Muscle of arm (tissue), 14 donors: Measurements from ENCODE around the gene SRSF4. TPM values are rescaled to one million over a fixed set of nuclear protein-coding genes. Genes with fewer than 3 reads are reported as not detected.
"Not testable (repeated sequence)": the region's sequence is repeated elsewhere in the genome, so short reads cannot be mapped to it uniquely, and the experiment has no call there.

ENCODE experiments used
- DNase-seq: peaks from one replicate; pipeline ENCODE4 v3.0.0-alpha.2; 2013
- long read RNA-seq, 11 donors: transcript quantifications; one replicate each; lab custom pipeline, GENCODE V29; 2026
- polyA plus RNA-seq, 12 donors: library from polyadenylated mRNA; unstranded; fragments of 120-200 nt; gene quantifications; one replicate each; pipeline ENCODE4 v1.2.1, GENCODE V29; 2013; ENCODE audit not compliant: insufficient read length in 12 of 12

The SRSF4 gene
- polyA plus RNA-seq = 100 to 1,000 TPM in 2 of 12 donors, 10 to 100 TPM in 10; 50.8 to 138 (median 63.4) TPM
- long read RNA-seq, donor 1, transcript SRSF4-201 (6 exons, 2,387 nt) = major isoform, 44 of 57 reads
- long read RNA-seq, donor 1, partial matches to known transcripts = 9 of 57 reads
- long read RNA-seq, donor 1, other reads (novel, unspliced or antisense) = 0 of 57 reads
- long read RNA-seq, donor 2, transcript SRSF4-201 (6 exons, 2,387 nt) = major isoform, 18 of 19 reads
- long read RNA-seq, donor 2, partial matches to known transcripts = 0 of 19 reads
- long read RNA-seq, donor 2, other reads (novel, unspliced or antisense) = 0 of 19 reads
- long read RNA-seq, donor 3, transcript SRSF4-201 (6 exons, 2,387 nt) = major isoform, 10 of 29 reads
- long read RNA-seq, donor 3, partial matches to known transcripts = 19 of 29 reads
- long read RNA-seq, donor 3, other reads (novel, unspliced or antisense) = 0 of 29 reads
- long read RNA-seq, donor 4, transcript SRSF4-201 (6 exons, 2,387 nt) = major isoform, 10 of 10 reads
- long read RNA-seq, donor 4, partial matches to known transcripts = 0 of 10 reads
- long read RNA-seq, donor 4, other reads (novel, unspliced or antisense) = 0 of 10 reads
- long read RNA-seq, donor 5, transcript SRSF4-201 (6 exons, 2,387 nt) = major isoform, 41 of 41 reads
- long read RNA-seq, donor 5, partial matches to known transcripts = 0 of 41 reads
- long read RNA-seq, donor 5, other reads (novel, unspliced or antisense) = 0 of 41 reads
- long read RNA-seq, donor 6, transcript SRSF4-201 (6 exons, 2,387 nt) = major isoform, 12 of 31 reads
- long read RNA-seq, donor 6, partial matches to known transcripts = 19 of 31 reads
- long read RNA-seq, donor 6, other reads (novel, unspliced or antisense) = 0 of 31 reads
- long read RNA-seq, donor 7, transcript SRSF4-201 (6 exons, 2,387 nt) = major isoform, 11 of 11 reads
- long read RNA-seq, donor 7, partial matches to known transcripts = 0 of 11 reads
- long read RNA-seq, donor 7, other reads (novel, unspliced or antisense) = 0 of 11 reads
- long read RNA-seq, donor 8, transcript SRSF4-201 (6 exons, 2,387 nt) = major isoform, 27 of 29 reads
- long read RNA-seq, donor 8, partial matches to known transcripts = 0 of 29 reads
- long read RNA-seq, donor 8, other reads (novel, unspliced or antisense) = 0 of 29 reads
- long read RNA-seq, donor 9, transcript SRSF4-201 (6 exons, 2,387 nt) = major isoform, 15 of 17 reads
- long read RNA-seq, donor 9, partial matches to known transcripts = 0 of 17 reads
- long read RNA-seq, donor 9, other reads (novel, unspliced or antisense) = 0 of 17 reads
- long read RNA-seq, donor 10, transcript SRSF4-201 (6 exons, 2,387 nt) = major isoform, 28 of 28 reads
- long read RNA-seq, donor 10, partial matches to known transcripts = 0 of 28 reads
- long read RNA-seq, donor 10, other reads (novel, unspliced or antisense) = 0 of 28 reads
- long read RNA-seq, donor 11, transcript SRSF4-201 (6 exons, 2,387 nt) = major isoform, 24 of 26 reads
- long read RNA-seq, donor 11, partial matches to known transcripts = 0 of 26 reads
- long read RNA-seq, donor 11, other reads (novel, unspliced or antisense) = 0 of 26 reads

DNA sequence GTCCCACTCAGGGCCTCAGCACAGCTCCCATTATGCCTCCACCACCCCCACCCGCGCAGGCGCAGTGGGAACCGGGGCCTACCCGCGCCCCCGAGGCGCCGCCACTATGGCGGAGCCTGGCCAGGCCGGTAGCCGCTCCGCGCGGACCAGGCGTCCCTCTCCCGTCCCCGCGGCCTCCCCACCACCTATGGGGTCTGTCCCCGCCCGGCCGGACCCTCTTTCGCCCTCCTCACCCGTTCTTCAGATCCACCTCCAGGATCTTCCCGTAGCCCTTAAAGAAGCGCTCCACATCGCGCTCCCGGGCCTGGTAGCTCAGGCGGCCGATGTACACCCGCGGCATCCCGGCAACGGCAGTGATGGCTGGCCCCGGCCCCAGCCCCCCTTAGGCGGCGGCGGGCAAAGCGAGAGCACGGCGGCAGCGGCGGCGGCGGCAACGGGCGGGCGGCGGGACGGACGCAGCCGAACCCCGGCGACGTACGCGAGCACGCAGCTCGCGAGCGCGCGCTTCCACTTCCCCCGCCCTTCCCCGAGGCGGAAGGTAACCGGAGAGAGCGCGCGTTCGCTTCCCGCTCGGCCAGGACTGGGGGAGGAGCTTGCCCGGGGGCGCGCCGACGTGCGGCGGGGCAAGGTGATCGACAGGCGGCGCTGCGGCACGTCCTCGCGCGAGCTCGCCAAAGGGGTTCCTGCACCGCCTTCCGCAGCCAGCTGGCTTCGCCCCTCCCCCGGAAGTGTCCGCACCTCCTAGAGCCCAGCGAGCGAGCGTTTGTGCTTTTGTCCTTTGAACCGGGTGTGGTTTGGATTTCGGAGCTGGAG lies at the start of gene SRSF4:
Gene SRSF4 (minus strand): TSS at position 488 of the 813 bp plus-strand sequence. CDS start 148 bp downstream, at position 340.
- DNase-seq = peak; percentile 99

DNA sequence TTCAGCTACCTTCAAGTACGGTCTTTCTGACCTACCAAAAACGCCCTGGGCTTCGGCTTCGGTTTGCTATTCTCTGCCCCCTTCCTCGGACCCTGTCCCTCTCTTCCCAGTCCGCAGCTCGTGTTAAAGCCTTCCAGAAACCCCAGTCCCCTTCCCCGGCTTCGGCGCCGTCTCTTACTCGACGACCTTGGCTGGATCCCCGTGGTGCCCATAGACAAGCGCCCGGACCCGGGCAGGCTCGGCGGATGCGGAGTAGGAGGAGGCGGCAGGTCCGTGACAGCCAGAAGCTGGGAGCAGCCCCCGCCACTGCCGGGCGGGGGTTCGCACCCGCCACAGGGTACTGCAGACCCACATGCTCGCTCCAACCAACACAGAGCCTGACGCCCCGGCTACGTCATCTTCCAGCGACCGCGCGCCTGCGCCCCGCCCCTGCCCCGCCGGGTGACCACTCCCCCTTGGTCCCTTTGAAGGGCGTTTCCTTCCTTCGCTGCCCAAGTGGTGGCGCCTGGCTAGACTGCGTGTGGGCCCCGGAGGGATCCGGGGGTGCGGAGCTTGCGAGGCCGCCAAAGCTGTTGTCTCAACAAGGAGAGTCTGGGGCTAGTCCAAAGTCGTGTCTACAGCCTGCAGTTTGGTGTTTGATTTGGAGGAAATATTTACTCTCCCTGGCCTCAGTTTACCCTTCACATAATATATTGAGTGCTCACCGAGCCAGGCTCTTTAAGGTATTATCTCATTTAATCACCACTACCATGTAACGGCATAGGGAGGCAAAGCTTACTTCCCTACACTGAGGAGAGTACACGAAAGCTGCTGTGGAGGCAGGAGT lies 49.1 kb upstream of the SRSF4 start, which contains the start of gene MECR:
Gene MECR (minus strand): TSS at position 382 of the 826 bp plus-strand sequence. CDS start 28 bp downstream, at position 354.
- peak; percentile 93 for DNase-seq

DNA sequence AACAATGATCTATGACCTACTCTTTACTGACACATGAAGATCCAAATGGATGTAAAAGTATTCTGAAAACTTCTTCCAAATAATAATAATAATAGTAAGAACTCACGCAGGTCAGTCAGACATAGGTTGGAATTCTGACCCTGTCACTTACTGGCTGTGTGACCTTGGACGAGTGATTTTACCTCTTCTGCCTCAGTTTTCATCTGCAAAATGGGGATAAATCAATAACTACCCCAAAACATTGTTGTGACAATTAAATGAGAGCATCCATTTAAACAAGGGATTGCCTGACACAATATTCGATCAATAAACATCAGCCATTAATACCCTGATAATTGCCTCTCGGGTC lies 48.5 kb upstream of the SRSF4 start:
- DNase-seq = no peak

DNA sequence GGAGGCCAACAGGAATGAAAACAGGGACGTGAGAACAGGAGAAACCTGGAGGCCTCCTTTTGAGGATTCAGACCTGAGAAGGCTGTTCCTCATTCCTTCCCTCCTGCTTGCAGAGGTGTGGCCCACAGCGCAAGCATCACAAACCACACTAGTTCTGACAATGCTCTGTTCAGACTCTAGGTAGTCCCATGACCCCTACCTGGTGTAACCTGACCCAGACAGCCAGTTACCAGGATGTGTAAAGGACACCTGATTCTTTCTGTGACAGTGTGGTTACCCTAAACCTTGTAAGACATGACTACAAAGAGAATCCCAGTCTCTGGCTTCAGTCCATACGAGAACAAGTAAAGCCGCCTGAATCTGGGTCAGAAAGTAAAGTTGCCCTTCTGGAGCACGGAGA lies 45.8 kb upstream of the SRSF4 start:
- no peak for DNase-seq

DNA sequence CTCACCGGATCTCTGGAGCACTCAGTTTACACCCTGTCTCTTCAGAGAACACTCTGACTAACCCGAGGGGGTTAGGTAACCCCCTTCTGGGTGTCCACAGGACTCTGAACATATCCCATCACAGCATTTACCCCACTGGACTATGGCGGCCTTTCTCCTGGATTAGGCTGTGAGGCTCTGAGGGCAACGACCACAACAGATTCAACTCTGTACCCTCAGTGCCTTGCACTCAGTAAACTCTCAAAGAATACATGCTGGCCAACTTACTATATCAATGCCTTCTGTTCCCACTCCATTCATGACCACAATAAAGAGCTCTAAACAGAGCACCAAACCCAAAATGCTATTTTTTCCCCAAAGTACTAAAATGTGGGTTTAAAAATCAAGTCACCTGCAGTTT lies 43.7 kb upstream of the SRSF4 start:
- DNase-seq = no peak

DNA sequence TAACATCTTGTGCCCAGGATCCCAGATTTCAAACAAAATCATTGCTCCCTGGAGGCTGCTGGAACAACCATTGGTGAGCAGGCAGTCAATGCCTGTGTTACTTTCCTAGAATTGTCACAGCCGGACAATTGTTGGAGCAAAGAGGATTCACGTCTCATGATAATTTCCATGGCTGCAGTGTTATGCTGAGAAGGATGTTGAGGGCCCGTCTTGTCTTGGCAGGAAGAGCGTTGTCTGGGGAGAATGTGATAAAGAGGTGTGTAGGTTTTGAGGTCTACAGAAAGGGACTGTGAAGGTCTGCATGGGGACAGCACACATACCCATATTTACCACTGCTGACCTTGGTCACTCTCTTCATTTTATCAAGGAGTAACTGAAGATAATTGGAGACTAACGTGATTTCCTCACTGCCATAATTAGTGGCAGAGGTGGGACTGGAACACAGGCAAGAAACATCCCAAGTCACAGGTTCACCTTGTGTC lies 42.7 kb upstream of the SRSF4 start:
- no peak for DNase-seq

DNA sequence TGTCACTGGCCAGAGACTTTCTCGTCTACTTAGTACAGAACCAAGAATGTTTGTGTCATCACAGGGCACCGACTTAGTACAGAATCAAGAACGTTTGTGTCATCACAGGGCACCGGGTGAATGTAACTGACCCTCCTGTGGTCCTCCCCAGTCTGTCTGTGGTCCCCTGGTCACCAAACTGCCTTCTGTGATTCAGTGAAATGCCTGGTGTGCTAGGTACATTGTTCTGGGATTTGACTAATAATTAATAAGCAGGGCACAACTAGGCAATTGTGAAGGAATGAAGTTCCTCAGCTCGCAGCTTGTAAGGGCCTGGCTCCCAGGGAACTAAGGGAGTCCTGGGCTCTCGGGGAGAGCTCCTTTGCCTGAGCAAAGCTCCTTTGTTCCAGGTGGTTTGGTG lies 41.8 kb upstream of the SRSF4 start:
- DNase-seq = no peak

DNA sequence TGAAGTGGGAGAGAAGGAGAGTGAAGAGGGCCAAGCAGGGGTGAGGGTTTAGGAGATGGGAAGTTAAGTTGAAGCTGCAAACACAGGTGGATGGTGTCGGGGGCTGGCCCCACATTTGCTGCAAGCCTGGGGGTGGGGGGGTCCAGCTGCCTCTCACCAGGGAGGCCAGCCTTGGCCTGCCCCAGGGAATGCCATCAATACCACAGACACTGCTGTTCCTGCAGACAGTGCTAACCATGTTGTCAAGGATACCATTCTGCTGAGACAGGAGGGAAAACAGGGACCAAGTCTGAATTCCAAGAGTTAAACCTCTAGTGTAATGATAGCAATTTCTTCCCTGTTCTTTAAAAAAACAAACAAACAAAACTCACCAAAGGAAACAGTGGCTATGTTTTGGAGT lies 41.0 kb upstream of the SRSF4 start:
- no peak for DNase-seq

DNA sequence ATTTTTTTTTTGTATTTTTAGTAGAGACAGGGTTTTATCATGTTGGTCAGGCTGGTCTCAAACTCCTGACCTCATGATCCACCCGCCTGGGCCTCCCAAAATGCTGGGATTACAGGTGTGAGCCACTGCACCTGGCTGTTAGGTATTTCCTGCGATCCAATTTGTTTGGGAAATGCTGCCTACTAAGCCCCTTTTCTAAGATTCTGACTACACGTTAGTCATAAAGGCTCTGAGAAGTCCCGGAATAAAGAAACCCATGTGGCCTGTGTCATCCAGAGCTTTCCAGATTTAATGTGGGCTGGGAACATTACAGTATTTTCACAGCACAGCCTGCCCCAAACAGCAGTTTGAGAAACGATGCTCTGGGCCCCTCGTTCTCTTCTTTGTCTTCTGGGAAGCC lies 40.6 kb upstream of the SRSF4 start:
- not testable (repeated sequence) for DNase-seq

DNA sequence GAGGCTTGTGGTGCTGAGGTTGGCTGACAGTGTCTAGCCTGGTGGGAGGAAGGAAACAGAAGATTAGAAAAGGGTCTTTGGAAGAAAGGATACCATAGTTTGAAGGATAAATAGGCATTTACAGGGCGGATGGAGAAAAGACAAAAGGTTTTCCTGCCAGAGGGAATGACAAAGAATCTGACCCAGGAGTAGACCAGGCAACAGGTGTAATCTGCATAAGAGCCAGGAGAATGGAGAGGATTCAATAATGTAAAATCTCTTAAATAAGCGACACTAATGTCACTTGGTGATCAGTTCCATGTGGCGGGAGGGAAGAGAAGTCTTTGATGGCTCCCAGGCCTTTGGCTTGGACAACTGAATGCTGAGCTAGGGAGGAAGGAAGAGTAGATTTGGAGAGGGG lies 39.6 kb upstream of the SRSF4 start:
- DNase-seq = no peak

DNA sequence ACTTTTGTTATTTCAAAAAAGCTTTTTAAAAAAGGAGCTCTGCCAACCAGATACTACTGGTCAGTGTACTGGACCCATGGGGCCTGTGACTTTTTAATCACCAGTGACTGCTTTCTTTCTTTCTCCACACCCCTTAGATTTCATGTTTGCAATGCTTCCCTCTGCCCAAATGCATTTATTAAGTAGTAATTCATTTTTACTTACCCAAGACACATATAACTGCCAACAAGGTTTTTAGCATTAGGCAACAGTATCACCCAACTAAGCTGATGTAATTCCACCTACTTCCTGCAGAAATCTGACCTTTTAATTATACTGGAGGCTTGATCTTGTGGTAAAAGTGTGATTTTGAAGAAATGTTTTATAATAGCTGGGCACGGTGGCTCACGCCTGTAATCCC lies 36.5 kb upstream of the SRSF4 start:
- DNase-seq = no peak

DNA sequence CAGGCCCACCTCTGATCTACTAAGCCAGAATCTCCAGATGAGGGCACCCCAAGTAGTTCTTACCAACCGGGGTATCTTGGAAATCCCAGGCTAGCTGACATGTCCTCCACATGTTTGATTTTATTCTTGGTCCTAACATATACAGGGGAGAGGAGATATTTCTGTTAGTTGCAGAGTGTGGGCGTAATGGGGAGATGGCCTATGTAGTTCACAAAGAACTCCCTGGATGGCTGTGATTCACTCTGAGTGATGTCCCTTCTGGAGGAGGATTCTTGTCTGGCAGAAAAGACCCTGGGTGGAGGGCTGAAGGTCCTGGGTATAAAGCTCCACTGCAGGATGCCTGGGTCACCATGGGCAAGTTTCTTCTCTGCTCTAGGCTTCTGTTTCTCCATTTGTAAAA lies 35.9 kb upstream of the SRSF4 start:
- no peak for DNase-seq

DNA sequence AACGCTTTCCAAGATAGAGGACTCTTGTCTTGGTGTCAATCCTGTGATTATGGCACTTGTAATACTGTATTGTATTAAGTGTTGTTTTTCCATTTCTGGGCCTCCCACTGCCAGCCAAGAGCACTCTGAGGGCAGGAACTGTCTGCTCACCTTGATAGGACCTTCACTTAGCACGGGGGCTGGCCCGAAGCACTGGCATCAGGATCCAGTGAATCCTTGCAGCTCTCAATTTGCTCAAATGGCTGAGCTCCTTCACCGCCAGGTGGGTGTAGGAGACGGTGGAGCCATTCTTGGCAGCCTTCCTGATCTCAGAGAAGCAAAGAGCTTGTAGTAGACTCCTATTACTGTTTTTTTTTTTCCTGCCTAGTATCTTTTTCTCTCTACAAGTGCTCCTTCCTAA lies 31.4 kb upstream of the SRSF4 start:
- DNase-seq = no peak

DNA sequence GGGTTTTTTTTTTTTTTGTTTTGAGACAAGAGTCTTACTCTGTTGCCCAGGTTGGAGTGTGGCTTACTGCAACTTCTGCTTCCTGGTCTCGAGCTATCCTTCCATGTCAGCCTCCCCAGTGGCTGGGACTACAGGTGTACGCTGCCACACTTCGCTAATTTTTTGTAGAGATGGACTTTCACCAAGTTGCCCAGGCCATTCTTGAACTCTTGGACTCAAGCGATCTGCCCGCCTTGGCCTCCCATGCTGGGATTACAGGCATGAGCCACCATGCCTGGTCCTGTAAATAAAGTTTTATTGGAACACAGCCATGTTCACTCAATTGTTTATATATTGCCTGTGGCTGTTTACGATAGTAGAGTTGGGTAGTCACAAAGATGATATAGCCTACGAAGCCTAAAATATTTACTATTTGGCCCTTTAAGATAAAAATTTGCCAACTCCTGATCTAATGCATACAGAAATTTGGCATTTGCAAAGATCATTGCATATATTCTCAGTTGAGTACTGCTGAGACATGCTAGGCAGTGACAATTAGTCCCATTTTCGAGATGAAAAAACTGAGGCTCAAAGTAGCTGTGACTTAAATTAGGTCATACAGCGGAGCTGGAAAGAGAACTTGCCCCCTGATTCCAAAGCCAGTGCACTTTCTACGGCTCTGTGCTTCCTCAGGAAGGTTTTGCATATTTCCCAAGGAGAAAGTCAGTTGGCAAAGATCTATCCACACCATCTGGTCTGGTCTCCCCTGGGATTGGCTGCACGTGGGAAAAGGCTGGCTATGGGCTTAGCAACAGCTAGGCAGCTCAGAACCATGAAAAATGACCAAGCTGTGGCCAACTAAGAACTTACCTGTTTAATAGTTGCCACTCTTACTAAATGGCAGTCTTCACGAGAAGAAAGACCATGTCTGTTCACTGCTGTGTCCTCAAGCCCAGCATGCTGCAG lies 29.7 kb upstream of the SRSF4 start:
- DNase-seq = no peak

DNA sequence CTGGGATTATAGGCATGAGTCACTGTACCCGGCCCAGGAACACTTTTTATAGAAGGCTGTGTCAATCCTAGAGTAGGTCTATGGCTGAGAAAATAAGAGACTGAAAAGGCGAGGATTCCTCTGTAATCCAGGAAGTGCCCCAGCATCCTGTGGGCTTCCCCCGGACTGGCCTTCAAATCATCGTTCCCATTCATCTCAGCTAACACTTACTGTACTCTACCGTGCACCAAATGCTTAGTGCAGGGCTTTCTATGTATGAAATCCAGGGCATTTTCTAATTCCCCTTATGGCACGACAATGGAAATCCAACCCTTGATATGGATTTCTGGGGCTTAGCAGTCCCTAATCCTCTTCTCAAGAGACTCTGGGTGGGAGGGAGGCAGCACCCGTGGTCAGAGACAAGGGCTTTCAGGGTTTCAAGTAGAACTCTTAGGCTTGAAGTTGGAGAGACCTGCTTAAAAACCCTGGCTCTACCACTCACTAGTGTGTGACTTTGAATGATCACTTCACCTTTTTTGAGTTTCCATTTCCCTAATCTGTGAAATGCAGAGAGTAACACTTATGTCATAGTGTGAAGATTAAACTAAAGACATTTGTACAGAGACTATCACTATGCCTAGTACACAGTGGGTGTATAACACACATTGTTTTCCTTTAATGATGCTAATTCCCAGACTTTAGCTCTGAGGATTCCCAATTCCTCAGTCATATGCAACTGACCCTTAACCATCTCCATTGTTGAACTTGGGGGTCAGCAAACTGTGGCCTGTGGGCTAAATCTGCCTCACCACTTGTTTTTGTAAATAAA lies 28.8 kb upstream of the SRSF4 start:
- DNase-seq = no peak

DNA sequence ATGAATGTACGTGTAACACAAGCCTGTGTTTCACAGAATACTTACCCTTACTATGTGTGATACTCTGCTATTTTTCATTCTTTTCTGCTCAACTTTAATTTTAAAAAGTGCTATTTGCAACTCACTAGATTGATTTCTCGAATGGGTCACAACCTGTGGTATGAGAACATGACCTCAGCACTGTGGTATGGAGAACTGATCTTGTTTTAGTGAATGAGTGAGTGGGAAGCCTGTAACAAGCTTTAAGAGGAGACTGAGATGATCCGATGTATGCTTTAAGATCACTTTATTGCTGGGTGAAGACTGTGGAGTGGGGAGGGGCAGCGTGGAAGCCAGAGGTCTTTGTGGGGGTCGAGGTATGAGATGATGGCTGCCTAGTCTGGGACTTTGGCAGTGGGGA lies 27.5 kb upstream of the SRSF4 start:
- no peak for DNase-seq

DNA sequence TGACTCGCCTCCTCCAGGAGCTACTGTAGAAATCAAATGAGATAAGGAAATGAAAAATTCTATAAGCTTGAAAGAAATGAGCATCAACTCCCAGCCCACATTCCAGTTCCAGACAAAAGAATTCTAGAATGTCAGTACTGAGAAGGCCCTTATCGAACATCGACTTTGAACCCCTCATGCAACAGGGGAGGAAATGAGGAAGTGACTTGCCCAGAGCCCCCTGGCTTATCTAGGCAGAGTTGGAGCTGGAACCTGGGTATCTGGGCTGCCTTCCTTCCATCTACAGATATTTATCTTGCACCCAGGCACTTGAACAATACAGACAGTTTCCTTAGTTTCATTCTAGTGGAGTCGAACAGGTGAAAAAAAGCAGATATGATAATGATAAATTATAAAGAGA lies 26.7 kb upstream of the SRSF4 start:
- DNase-seq = no peak
